ENCODE results near the gene BRSK1.

DNA sequence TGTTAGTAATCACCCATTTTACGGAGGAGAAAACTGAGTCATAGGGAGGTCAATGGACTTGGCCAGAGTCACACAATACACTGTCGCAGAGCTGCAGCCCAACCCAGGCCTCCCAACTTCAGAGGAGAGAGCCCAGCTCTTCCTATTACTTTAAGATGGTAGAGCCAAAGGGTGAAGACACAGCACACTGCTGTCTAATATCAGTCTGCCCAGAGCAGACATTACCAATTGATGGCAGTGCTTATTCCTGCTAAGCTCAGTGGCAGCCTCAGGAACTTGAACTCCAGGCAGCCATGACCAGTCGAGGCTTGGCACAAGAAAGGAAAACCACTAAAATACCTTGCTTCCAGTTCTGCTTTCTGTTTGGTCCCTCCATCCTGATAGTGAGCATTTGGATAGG is 22.9 kb downstream of the BRSK1 start:
- TF ChIP-seq EZH2phosphoT487 (IDR thresholded peaks at IDR 0.05; ENCODE audit: insufficient read depth, low read depth) = no peak
- no peak for TF ChIP-seq EZH2 (IDR thresholded peaks at IDR 0.05; ENCODE audit: insufficient read depth, poor library complexity, severe bottlenecking)
